NCI-H526 treated with DMSO at 0.1 percent for 48 hours (cell line): Measurements from ENCODE around the gene ABCB6.
A peak's percentile ranks its signal among the peaks of the same experiment; 100 is the strongest.
"Not testable (repeated sequence)": the region's sequence is repeated elsewhere in the genome, so short reads cannot be mapped to it uniquely, and the experiment has no call there.

Source experiments
- DNase-seq: peaks from one replicate; lab custom pipeline; 2025; lab: John Stamatoyannopoulos, UW

ABCB6 gene

DNA sequence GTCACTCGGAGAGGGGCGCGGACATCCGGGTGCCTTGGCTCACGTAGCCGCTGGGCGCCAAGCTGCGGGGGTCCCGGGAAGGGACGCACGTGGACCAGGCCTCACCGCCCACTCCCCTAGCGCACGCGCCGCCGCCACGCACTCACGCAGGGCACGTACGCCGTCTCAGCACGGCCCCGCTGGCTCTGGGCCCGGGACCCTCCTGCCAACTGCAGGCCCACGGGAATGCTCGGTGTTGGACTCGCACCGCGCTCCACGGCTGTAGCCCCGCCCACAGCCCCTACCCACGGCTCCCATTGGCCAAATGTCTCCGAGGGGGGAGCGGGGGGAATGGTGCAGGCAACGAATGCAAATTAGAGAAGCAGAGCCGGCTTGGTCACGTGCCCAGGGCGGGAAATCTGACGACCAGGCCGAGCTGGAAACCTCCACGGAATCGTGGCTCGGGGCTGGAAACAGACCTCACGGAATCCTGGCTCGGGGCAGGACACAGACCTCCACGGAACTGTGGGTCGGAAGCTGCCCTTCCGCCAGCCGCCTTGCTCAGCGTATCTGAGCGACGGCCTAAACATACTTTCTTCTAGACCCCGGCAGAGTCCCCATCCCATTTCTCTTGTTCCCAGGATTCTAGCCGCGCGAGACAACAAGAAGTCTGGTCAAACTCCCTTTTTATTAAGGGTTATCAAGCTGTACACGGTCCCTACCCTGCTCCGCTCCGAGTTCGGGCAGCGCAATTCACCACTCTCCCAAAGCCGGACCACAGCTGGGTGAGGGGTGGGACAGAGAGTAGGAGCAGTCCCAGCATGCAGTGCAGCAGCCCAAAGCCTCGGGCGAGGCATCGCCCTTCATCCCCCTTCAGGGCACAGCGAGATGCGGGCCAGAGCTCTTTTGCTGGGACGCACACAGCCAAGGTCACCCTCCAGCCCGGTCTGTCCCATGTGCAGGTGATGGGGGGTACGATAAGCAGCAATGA is at the start of gene ABCB6:
Gene ABCB6, minus strand, starts transcription at position 227 of the 970 bp plus-strand sequence. CDS start 285 bp downstream, outside the sequence.
- peak; percentile 88 for DNase-seq

DNA sequence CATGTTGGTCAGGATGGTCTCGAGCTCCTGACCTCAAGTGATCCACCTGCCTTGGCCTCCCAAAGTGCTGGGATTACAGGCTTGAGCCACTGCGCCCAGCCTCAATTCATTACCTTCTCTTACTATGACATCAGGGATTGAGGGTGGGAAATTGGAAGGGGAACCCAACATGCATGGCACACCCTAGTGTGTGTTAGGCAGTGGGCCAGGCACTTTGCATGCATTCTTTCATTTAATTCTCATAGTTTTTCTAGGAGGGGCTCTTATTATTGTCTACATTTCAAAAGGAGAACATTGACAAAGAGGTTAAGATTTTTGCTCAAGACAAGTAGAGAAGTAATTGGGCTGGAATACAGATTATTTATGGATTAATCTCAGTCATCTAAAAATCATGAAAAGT is 49.5 kb upstream of the ABCB6 start:
- DNase-seq, result no peak

DNA sequence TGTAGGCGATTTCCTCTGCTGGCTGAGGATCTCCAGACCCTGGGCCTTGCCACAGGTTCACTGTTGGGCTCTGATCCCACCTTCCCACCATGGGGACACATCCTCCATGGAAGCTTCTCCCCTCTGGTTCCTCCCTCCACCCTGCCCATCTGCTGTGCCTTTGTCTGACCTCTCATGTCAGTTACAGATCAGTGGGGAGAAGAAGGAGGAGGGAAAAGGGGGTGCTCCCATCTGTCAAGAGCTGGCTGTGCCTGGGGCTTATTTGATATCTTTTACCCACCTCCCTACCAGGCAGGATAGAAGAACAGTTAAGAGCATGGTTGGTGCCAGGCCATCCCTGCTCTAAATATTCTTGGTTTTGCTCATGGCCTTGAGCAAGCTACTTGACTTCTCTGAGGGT is 48.1 kb upstream of the ABCB6 start:
- no peak for DNase-seq

DNA sequence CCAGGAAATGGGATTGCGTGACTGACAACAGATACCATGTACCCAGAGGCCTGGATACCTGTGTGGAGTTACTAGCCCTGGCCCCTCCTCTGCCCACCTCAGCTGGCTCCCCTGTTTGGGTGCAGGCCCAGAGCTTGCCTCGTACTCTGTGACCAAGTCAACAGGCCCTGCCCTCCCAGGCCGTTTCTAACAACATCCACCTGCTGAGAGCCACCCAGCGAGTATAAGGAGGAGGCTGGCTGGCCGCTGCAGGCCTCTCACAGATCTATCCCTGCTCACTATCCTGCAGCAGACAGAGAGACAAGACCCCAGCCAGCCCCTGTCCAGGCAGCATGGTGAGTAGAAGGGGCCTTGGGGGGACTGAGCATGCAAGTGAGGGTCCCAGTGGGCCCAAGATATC is 47.5 kb upstream of the ABCB6 start:
- no peak for DNase-seq

DNA sequence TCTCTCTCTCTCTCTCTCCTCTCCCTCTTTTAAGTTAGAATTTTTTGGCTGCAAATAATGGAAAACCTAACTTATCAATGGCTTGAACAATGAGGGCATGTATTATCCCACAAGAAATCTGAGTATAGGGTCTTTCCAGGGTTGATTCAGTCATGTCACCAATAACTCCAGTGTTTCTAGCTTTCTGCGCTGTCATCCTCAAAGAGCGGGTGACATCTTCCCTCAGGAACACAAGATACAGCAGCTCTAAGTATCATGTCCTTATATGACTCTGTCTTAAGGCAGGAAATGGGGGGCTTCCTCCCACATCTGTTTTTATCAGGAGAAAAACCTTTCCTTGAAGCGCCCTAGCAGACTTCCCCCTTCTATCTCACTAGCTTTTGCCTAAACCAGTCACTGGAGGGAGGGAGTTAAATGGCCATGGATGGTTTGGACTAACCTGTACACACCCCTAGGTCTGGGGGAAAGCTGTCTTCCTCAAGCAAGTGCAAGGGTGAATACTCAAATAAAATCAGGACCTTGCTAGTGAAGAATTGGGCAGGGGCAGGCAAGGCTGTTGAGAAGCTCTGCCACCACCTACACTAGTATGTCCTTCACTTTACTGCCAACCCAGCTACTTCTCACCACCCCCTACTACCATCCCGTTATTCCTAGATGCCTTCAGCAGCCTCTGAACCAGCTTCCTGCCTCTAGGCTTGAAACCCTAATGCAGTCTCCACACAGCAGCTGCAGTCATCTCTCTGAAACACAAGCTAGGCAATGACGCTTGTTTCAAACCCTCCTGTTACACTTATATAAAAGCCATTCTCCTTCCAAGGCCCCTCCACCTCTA is 42.5 kb upstream of the ABCB6 start:
- no peak for DNase-seq

DNA sequence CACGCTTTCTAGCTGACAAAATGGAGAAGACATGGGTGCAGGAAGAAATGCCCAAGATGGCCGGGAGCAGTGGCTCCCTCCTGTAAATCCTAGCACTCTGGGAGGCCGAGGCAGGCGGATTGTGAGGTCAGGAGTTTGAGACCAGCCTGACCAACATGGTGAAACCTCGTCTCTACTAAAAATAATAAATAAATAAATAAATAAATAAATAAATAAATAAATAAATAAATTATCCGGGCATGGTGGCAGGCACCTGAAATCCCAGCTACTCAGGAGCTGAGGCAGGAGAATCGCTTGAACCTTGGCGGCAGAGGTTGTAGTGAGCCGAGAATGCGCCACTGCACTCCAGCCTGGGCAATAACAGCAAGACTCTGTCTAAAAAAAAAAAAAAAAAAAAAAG is 40.2 kb upstream of the ABCB6 start:
- DNase-seq, result not testable (repeated sequence)

DNA sequence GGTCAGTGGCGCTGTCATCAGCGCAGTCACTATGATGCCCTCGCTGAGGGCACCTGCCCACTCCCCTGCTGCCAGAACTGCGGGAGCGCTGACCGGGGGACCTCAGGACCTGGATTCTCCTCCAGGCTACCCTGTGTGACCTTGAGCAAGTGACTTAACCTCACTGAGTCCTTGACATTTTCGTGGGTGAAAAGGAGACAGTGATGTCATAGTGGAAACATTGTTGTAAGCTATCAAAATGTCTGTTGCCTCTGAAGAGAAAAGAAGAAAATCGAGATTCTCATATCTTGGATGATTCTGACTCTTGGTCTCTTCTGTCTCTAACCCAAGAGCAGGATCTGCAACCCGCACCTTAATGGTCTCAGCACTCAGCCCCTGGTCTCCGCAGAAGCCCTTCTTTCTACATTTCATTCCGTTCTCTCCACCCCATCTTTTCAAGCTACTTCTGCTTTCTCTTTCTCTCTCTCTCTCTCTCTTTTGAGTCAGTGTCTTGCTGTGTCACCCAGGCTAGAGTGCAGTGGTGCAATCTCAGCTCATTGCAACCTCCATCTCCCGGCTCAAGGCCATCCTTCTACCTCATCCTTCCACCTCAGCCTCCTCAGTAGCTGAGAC is 35.9 kb upstream of the ABCB6 start:
- DNase-seq, result no peak

DNA sequence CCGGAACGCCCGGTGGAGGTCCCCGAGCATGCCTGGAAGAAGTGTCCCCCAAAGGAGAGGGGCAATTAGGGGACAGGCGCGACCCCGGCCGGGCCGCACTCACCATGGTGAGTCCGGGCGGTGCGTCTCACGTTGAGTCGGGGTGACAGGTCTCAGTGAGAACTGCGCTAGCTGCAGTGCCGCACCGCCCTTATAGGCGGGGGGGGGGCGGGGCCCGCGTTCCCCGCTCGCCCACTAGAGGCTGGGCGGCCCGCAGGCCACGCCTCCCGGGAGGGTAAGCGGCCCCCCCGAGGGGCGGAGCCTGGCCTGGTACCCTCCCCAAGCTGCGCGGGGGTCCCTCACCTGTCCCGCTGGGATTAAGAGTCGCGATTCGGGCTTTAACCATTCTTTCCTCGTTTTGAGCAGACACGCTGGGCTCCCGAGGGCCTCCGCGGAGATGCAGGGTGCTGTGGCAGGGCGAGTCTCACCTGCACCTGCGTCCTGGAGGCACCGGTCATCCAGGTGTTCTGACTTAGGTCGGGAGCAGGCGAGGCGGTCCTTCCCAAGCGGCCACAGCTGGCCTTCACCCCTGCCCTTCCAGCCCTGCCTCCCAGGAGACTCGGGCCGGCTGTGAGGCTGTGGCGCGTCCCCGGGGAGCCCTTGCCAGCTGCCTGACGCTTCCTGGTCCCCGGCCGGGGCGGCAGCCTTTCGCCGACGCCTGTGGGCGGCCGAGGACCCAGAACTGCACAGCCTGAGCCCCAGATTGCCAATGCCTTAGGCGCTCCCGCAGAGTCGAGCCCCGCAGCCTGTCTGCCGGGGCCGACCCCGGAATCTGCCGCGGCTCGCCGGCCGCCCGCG is 35.2 kb upstream of the ABCB6 start, which contains the start of gene TUBA4A:
Gene TUBA4A, minus strand, starts transcription at position 166 of the 837 bp plus-strand sequence. Its CDS starts 60 bp downstream, at position 106.
- peak; percentile 60 for DNase-seq

DNA sequence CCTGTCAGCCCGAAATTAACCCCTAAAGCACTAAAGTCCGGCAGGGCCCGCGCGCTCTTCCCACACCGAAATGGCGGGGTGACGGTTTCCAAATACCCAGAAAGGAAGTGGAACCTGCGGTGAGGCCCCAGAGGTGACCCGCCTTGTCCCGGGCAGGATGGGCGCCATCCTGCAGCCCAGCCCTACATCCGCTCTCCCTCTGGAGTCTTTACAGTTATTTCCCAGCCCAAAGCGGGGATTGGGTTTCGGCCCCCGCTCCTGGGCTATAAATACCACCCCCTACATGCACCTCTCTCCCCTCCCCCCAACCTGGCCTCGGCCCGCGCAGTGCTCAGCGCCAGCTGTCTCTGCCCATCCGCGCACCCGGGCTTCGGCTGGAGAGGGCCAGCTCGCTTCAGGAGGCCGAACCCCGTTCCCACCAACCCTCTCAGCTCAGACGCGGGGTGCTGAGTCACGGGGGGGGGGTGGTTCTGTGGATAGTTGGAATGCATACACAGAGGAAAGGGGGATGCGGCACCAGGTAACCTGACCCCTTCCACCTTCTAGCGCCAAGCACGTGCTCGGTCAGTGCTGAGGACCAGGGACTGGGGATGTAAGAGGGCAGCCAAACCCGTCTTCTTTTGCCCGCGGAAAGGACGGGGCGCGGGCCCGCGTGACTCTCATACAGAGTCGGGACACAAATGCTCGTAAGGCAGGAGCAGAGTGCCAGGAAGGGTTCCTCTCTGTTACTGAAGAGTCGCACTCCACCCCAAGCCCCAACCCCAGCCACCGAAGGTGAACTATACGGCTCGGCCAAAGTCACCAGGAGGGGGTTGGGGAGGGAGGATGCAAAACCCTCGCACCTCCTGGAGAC is 34.4 kb upstream of the ABCB6 start, which contains the start of gene TUBA4B:
Gene TUBA4B, plus strand, starts transcription at position 344 of the 853 bp plus-strand sequence. Its CDS starts 165 bp downstream, at position 509.
- no peak for DNase-seq

DNA sequence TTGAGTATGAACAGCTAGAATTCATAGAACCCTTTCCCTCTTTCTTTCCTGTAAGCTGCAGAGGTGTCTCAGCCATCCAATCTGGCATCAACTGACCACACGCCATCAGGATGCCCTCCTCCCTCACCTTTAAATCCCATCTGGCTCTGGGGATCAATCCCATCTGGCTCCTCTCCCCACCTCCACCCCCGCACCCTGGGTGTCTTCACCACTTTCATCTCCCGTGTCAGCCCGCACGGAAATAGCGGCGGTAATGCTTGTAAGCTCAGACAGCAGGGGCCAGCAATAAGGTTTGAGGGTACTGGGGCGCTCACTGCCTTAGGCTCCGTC is 33.8 kb upstream of the ABCB6 start:
- DNase-seq, result no peak

DNA sequence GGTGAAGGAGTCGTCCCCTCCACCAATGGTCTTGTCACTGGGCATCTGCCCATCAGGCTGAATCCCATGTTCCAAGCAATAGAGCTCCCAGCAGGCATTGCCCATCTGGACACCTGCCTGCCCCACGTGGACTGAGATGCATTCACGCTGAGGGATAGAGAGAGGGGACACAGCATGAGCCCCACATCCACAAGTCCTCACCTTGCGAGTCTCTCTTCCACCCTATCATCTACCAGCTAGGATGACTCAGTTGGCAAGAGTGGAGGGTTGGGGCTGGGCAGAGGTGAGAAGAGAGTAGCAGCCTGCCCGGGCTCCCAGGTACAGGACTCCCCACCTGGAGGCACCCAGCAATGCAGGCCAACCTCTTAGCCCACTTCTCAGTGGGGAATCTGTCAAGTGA is 33.3 kb upstream of the ABCB6 start:
- no peak for DNase-seq

DNA sequence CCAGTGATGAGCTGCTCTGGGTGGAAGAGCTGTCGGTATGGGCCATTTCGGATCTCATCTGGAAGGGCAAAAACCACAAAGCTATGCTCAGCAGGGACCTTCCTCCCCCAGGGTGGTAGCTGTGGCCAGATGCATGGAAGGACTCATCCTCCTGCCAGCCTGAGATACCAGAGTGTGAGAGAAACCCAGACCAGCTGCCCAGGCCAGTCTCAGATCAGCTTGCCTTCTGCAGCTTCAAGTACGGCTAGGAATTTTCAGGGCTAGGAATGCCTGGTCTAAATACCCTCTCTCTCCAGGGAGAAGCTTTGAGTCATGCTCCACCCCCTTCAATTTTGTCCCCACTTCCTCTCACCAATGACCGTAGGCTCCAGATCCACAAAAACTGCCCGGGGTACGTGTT is 32.9 kb upstream of the ABCB6 start:
- no peak for DNase-seq

DNA sequence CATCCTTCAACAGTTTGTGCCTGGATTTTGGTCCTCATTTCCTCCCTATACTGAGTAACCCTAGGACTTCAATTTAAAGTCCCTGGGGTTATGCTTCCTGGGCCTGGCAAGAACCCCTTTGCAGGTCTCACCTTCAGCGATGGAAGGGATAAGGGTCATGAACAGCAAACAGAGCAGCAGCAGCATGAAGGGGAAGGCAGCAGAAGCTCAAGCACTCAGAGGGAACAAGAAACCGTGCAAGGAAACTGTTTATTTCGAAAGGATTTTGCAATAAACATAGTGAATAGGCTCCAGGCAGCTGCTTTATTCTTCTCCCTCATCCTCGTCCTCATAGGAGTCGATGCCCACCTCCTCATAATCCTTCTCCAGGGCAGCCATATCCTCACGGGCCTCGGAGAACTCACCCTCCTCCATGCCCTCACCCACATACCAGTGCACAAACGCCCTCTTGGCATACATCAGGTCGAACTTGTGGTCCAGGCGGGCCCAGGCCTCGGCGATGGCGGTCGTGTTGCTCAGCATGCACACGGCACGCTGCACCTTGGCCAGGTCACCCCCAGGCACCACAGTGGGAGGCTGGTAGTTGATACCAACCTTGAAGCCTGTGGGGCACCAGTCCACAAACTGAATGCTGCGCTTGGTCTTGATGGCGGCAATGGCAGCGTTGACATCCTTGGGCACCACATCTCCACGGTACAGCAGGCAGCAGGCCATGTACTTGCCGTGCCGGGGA is 31.5 kb upstream of the ABCB6 start:
- DNase-seq, result no peak

DNA sequence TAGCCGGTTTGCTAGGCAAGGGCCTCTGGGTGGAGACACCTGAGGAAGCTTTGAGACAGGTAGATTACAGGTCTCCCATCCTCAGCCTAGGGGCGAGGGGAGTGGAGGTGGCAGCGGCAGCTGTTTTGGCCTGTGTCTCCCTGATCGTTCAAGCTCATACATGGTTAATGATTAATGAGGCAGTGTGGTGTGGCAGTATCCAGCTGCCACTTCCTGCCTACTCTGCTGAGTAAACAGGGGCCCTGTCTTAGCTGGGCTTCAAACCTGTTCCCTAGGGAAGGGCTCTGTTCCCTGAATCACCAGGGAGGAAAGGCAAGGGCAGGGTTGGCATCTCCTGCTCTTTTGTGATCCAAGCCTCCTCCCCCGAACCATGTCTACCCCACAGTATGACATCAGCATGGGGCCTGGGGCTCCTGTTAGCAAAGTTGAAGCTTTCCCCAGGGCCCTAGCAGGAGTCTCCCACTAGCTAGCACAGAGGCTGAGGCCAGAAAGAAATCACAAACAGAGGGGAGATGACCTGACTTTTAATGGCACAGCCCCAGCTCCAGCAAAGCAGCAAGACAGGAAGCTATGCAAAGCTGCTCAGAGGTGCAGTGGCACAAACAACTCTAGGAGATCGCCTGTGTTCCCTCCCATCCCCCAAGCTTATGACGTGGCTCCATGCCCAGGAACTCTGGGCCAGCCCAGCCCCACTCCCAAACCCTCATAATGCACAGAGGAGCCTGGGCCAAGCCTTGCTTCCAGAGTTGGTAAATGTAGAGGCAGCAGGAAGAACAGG is 30.6 kb upstream of the ABCB6 start:
- peak; percentile 90 for DNase-seq

DNA sequence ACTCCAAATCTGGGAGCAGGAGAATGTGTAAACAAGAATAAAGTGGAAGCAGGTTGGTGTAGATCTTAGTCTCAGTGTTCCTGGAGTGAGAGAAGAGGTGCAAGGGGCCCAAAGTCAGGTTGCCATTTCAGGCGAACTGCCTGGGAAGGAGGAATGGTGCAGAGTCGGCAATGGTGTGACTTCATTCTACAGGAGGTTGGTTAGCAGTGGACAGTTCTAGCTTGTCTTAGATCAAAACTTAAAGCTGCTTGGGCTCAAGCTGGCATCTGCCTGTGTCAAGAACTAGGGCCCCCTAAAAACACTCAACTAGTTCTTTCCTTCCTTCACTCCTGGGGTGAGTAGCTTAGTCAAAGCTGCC is 30.1 kb upstream of the ABCB6 start:
- no peak for DNase-seq

DNA sequence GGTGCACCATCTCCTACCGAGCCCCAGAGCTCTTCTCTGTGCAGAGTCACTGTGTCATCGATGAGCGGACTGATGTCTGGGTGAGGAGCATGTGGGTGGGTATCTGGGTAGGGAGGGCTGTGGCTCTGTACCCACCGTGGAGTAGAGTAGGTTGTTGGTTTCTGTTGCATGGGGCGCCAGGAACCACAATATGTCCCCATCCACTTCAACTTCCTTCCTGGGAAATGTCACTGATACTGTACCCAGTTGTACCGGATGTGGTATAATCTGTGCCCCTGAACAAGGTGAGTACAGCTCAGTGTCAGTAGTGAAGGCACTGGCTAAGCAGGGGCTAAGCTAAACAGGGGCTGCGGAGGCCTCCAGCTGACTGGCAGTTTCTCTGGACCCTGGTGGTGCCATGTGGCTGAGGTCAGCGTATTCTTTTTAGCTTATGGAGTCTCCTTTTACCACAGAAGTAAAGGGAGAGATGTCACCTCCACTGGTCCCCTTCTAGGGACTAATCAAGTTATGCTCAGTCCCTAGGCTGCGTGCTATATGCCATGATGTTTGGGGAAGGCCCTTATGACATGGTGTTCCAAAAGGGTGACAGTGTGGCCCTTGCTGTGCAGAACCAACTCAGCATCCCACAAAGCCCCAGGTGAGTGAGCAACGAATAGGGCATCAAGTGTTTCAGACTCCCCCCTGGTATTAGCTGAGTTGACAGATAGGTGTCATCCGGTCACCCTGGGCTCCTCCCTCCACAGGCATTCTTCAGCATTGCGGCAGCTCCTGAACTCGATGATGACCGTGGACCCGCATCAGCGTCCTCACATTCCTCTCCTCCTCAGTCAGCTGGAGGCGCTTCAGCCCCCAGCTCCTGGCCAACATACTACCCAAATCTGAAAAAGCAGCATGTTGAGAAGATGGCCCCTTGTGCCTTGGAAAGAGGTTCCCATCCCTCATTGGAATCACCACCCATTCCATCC is 29.2 kb upstream of the ABCB6 start:
- DNase-seq, result no peak

DNA sequence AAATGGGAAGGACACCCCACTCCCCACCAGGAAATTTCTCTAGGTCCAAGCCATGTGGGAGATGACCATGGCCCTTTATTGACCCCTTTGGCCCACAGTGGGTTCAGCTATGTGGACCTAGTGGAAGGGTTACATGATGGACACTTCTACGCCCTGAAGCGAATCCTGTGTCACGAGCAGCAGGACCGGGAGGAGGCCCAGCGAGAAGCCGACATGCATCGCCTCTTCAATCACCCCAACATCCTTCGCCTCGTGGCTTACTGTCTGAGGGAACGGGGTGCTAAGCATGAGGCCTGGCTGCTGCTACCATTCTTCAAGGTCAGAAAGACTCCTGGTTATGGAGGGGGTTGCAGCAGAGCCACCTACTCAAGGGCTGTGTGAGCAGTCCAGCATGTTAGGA is 27.8 kb upstream of the ABCB6 start:
- no peak for DNase-seq

DNA sequence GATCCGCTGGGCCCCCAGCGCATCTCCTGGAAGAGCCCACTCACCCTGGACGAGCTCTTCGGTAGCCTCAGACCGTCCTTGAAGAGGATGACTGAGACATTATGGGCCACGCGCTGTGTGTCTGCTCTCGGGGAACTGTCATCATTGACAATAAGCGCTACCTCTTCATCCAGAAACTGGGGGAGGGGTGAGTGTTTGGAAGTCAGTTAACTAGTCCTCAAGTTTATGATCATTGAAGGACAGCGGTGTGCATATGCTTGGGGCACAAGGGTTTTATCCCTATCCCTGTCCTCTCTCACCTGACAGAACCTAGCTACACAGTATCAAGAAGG is 27.1 kb upstream of the ABCB6 start:
- no peak for DNase-seq
